ENCODE results near the gene SPPL2A.

- TF ChIP-seq EP300 (IDR thresholded peaks at IDR 0.05; ENCODE audit: borderline replicate concordance in 1 of 2, low read depth in 1 of 2, low read length in 1 of 2) (no peak), RXRA (IDR thresholded peaks at IDR 0.05; ENCODE audit: borderline replicate concordance, low read depth) (no peak)
Observed at GRCh38 chr15:50718700-50719125, 46.8 kb downstream of the SPPL2A start.

Measured in SK-N-SH (cell line).